Immature natural killer cell (primary cell): ENCODE measurements around the gene THRB. TPM values are rescaled to one million over a fixed set of nuclear protein-coding genes. Genes with fewer than 3 reads are reported as not detected.

Experiments
- DNase-seq, 3 donors: peaks; one replicate each; pipeline ENCODE4 v3.0.0; 2022; ENCODE audit warnings: mixed read lengths in 1 of 3
- H3K27ac Mint-ChIP-seq, 6 donors: one replicate each; pipeline ENCODE4 v1.8.0; 2020; ENCODE audit warnings: mixed read lengths in 6 of 6, mild to moderate bottlenecking in 5 of 6, inconsistent platforms in 4 of 6, moderate library complexity in 3 of 6
- H3K27me3 Mint-ChIP-seq, 3 donors: one replicate each; pipeline ENCODE4 v1.8.0; 2020 to 2021; ENCODE audit warnings: low read depth in 3 of 3, mild to moderate bottlenecking in 3 of 3, mixed read lengths in 3 of 3, moderate library complexity in 3 of 3, inconsistent platforms in 1 of 3
- H3K36me3 Mint-ChIP-seq, 3 donors: one replicate each; pipeline ENCODE4 v1.8.0; 2020; ENCODE audit warnings: mixed read lengths in 3 of 3, inconsistent platforms in 2 of 3, mild to moderate bottlenecking in 2 of 3
- H3K4me1 Mint-ChIP-seq, 2 donors: one replicate each; pipeline ENCODE4 v1.8.0; 2020; ENCODE audit warnings: inconsistent platforms in 2 of 2, mild to moderate bottlenecking in 2 of 2, mixed read lengths in 2 of 2, moderate library complexity in 1 of 2
- H3K4me3 Mint-ChIP-seq, 5 donors: one replicate each; pipeline ENCODE4 v1.8.0; 2020; ENCODE audit warnings: mild to moderate bottlenecking in 5 of 5, mixed read lengths in 5 of 5, inconsistent platforms in 3 of 5, moderate library complexity in 3 of 5
- H3K9me3 Mint-ChIP-seq, 6 donors: one replicate each; pipeline ENCODE4 v1.8.0; 2020; ENCODE audit warnings: mild to moderate bottlenecking in 6 of 6, mixed read lengths in 6 of 6, inconsistent platforms in 4 of 6, moderate library complexity in 3 of 6
- polyA plus RNA-seq, 3 donors: library from polyadenylated mRNA; unstranded; fragments of 300-500 nt; fragmentation: Illumina TruSeq; gene quantifications; one replicate each; pipeline ENCODE4 v1.2.3, GENCODE V29; 2021

Gene THRB
- polyA plus RNA-seq, 3 donors from 2014 or later, result not detected

DNA sequence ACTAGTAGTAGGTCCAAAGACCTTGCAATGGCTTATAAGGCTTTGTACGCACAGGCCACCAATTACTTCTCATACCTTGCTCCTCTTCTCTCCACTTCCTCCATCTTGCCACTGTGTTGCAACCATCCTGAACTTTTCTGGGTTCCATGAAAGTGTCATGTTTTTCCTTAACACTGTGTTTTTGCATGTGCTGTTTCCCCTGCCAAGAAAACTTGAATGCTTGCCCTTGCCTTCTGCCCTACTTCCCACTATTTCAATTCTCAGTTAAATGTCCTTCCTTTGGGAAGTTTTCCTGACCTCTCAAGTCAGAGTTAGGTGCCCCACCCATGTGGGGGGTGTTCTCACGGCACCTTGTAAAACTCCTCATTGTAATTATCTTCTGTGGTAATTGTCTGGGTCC is 182.8 kb downstream of the THRB start:
- H3K27me3 Mint-ChIP-seq, result peaks cover 1 to 5% (median 2%) of the 10 kb centered on the region in 3 donors
- no peak overlapping the region for H3K4me3 Mint-ChIP-seq

DNA sequence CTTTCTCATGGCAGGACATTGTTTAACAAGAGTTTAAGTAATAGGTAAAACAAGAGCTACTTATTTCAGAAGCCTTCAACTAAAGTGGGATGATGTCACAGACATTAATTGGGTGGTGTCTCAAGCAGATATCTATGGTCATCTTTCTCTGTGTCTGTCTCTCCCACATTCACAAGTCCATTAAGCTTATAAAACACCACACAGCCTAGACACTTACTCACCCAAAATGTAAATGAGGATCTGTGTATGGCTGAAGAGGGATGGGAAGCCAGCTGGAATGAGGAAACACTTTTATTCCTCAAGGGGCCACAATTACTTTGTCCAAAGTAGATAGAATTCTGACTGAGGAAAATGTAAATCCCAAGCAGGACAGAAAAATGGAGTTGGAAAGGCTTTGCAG is 183.8 kb downstream of the THRB start:
- H3K4me1 Mint-ChIP-seq, result no peaks in the 10 kb centered on the region
- H3K27ac Mint-ChIP-seq, result no peak overlapping the region
- H3K36me3 Mint-ChIP-seq, result no peaks in the 10 kb centered on the region
- H3K27me3 Mint-ChIP-seq, result peaks cover 1 to 5% (median 2%) of the 10 kb centered on the region in 3 donors
- no peaks in the 10 kb centered on the region for H3K9me3 Mint-ChIP-seq
- DNase-seq, result no peak
- no peak overlapping the region for H3K4me3 Mint-ChIP-seq

More for the DNA sequence above, 182.8 kb downstream of the THRB start:
- H3K4me1 Mint-ChIP-seq, result no peaks in the 10 kb centered on the region
- DNase-seq, result no peak
- peaks cover 0 to 2% (median 0%) of the 10 kb centered on the region in 6 donors for H3K9me3 Mint-ChIP-seq
- no peaks in the 10 kb centered on the region for H3K36me3 Mint-ChIP-seq
- H3K27ac Mint-ChIP-seq, result no peak overlapping the region

DNA sequence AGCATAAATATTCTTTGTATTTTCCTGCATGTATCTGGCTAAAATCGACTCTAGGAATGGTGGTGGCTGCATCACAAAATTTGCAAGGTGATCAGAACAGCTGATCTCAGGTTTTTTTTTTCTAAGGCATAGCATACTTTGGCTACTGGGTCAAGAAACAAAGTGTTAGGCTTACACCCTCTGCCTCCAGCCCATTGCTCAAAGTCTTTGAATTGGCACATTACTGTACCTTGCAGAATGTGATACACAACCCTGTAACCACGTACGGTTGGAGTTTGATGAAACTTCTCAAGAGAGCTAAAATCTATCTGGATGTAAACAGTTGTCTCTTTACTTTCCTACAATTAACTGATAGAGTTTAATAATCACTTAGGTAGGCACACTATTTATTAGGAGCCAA is 188.1 kb downstream of the THRB start:
- H3K9me3 Mint-ChIP-seq, result peaks cover 0 to 7% (median 0%) of the 10 kb centered on the region in 6 donors
- H3K36me3 Mint-ChIP-seq, result no peaks in the 10 kb centered on the region

DNA sequence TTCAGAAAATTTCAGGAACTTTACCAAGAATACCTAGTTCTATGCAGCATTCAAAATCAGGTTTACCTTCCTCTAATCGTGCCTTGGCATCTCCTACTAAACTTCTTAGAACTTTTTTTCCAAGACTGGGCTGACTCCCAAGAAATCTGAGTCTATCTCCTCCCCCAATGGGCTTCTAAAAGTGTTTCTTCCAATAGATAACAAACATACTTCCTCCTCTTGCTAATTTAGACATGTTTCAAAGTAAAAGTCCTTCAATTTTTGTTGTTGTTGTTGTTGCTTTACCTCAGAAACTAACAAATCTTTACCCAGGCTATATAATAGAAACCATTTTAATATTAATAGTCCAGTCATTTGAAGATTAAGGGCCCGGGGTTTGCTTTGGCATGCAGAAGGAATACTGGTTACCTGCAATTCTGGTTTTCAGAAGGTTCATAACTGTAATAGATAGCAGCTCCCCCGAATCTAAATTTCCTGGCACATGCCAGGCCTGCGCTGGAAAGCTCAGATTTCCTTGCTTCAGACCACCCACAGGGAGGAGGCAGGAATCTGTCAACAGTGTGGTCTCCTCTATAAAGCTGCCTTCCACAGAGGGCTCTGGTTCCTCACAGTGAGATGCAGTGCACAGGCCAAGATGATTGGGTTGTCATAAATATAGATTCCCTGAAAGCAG is 188.7 kb downstream of the THRB start:
- Mint-ChIP-seq H3K9me3 (peaks cover 0 to 7% (median 0%) of the 10 kb centered on the region in 6 donors), H3K4me1 (no peaks in the 10 kb centered on the region), H3K36me3 (no peaks in the 10 kb centered on the region), H3K27me3 (no peaks in the 10 kb centered on the region), H3K4me3 (no peak overlapping the region), H3K27ac (no peak overlapping the region)
- no peak for DNase-seq

More for the DNA sequence above, 188.1 kb downstream of the THRB start:
- no peaks in the 10 kb centered on the region for H3K4me1 Mint-ChIP-seq
- no peaks in the 10 kb centered on the region for H3K27me3 Mint-ChIP-seq
- no peak for DNase-seq
- H3K4me3 Mint-ChIP-seq, result no peak overlapping the region
- no peak overlapping the region for H3K27ac Mint-ChIP-seq

DNA sequence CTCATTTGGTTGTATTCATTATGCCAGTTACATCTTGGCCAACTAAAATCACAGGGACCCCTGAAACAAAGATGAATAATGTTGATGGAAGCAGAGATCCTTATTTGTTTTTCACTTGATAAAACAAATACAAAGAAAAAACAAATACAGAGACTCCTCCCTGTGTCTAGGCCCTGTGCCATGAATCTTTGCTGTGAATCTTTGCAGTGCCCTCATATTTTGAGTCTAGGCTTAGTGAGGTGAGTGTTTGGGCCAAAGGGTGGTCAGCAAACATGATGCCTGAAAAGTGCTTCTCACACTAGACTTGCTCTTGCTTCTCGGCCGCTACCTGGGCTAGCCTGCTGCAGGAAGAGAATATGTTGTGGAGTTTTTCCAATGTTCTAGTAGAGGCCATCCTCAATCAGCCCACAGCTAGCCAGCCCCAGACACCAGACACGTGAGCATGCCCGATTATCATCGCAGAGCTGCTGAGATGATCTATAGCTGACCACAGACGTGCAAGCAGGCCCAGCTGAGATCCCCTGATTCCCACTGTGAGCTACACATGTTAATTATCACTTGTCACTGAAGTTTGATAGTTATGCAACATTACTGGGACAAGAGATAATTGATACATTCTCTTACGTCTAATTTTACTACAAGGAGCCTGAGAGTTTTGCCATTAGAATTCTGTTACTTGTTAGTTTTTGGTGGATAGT is 191.4 kb downstream of the THRB start:
- no peak for DNase-seq
- H3K36me3 Mint-ChIP-seq, result no peaks in the 10 kb centered on the region
- peaks cover 0 to 7% (median 0%) of the 10 kb centered on the region in 6 donors for H3K9me3 Mint-ChIP-seq
- H3K4me1 Mint-ChIP-seq, result no peaks in the 10 kb centered on the region
- no peaks in the 10 kb centered on the region for H3K27me3 Mint-ChIP-seq
- no peak overlapping the region for H3K27ac Mint-ChIP-seq
- H3K4me3 Mint-ChIP-seq, result no peak overlapping the region

DNA sequence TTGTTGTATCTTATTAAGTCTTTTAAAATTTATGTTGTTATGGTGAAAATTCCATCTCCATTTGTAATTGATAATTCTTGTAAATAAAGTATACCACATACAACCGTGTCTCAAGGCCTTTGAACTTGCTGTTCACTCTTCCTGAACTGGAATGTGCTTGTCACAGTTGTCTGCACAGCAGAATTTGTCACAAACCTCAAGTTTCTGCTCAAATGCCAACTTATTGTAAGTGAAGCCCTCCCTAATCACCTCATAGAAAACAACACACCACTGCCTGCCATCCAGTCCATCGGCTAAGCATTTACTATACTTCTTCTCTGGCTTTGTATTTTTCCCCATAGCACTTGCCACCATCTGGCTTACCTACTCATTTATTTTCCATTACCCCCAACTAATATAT is 192.3 kb downstream of the THRB start:
- Mint-ChIP-seq H3K36me3 (no peaks in the 10 kb centered on the region), H3K4me1 (no peaks in the 10 kb centered on the region), H3K4me3 (no peak overlapping the region), H3K9me3 (peaks cover 0 to 7% (median 0%) of the 10 kb centered on the region in 6 donors), H3K27me3 (no peaks in the 10 kb centered on the region), H3K27ac (no peak overlapping the region)
- DNase-seq, result no peak

DNA sequence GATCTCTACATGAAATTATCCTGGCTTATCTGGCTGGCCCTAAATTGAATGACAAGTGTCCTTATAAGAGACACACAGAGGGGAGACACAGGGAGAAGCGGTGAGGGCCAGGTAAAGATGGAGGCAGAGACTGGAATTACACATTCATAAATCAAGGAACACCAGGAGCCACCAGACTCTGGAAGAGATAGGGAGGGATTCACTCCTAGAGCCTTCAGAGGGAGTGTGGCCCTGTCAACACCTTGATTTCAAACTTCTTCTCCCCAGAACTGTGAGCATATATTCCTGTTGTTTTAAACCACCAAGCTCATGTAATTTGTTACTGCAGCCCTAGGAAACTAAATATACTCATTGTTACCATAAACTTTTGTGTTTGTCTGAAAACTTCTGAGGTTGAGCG is 193.7 kb downstream of the THRB start:
- Mint-ChIP-seq H3K9me3 (peaks cover 0 to 7% (median 0%) of the 10 kb centered on the region in 6 donors), H3K27me3 (peaks cover 0 to 1% (median 0%) of the 10 kb centered on the region in 3 donors), H3K4me3 (no peak overlapping the region), H3K27ac (no peak overlapping the region), H3K36me3 (no peaks in the 10 kb centered on the region), H3K4me1 (no peaks in the 10 kb centered on the region)
- DNase-seq, result no peak

DNA sequence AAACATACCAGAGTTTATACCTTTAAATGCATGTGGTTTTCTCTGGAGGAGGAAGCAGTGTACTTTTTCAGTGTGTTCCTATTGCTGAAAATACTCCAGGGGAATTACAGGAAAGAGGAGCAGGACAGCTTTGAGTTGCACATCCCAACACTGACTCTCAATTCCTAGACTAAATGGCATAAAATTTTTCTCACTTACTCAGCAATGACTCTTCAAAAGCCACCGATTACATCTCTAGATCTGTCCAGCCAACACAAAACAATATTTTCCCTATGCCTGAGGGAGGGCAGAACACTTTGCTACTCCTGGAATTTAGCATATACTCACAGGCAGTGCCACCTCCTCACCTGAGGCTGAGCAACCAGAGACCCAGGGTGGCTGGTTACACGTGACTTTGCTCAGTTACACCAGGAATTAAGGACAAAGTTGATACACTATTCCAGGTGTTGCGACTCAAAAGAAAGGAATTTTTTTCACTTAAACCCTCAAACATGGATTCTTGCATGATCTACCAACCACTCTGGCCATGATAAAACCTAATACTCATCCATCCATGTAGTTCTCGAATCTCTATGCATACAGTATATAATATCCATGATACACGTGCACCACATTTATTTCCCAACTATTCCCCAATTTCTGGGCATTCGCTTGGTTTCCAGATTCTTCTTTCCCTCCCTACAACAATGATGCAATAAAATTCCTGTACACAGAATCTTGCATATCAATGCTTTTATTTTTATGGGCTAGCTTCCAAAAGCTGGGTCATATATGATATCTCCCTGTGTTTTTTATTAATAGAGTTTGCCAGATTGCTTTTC is 194.6 kb downstream of the THRB start:
- H3K4me1 Mint-ChIP-seq, result no peaks in the 10 kb centered on the region
- H3K36me3 Mint-ChIP-seq, result no peaks in the 10 kb centered on the region
- H3K27ac Mint-ChIP-seq, result no peak overlapping the region
- no peak overlapping the region for H3K4me3 Mint-ChIP-seq
- H3K27me3 Mint-ChIP-seq, result peaks cover 0 to 1% (median 0%) of the 10 kb centered on the region in 3 donors
- no peak for DNase-seq
- peaks cover 0 to 7% (median under 1%) of the 10 kb centered on the region in 6 donors for H3K9me3 Mint-ChIP-seq

DNA sequence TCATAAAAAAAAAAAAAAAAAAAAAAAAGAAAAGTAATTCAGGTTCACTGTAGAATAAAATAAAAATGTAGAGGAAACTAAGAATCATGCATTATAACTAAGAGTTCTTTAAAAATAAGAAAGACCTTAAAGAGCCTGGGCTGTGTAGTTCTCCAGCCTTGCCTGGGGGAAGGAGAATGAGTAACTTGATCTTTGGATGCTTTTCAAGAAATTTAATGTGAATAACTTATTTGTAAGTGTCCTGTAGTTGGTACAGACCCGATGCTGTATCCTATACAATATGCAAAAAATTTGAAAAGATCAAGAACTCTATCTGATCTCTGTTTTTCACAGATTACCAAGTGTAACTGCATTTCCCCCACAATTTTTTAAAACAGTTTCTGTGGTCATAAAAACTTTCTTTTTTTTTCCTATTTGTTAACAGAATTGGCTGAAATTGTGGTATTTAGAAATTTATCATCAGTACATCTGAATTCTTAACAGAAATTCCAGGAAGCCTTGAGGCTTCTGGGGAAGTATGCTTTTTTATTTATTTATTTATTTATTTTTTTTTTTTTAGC is 195.3 kb downstream of the THRB start:
- H3K4me3 Mint-ChIP-seq, result no peak overlapping the region
- H3K9me3 Mint-ChIP-seq, result peaks cover 0 to 5% (median 0%) of the 10 kb centered on the region in 6 donors

DNA sequence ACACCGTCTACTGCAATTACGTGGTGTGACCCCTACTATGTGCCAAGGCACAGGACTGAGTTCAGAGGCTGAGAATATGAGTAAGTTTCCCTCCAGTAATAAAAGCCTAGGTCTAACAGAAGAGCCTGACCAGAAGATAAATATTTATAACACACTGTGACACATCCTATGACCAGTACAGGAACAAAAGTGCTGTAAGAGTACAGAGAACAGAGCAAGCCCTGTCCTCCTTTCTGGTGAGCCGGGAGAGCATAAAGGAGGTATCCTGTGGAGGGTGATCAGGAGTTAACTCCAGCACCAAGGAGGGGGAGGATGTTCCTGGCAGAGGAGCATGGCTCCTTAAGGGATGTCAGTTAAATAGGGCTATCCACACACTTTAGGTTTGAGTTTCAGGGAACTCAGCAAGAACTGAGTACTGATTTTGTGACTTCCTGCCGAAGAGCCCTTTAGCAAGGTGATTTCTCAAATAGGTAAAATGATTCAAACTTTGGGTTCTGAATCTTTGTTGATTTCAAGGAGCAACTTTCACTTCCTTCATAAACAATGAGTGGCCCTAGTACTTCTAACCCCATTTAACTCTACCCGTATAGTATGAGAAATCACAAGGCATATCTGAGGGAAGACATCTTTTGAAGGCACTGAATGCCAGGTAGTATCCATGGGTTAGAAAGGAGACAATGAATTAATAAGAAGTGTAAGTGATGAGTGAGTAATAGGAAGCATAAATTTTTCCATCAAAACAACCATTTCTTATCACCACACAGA is 198.0 kb downstream of the THRB start:
- no peaks in the 10 kb centered on the region for H3K36me3 Mint-ChIP-seq
- peaks cover 0 to 1% (median 0%) of the 10 kb centered on the region in 3 donors for H3K27me3 Mint-ChIP-seq
- peaks cover 0 to 5% (median 0%) of the 10 kb centered on the region in 6 donors for H3K9me3 Mint-ChIP-seq
- no peak for DNase-seq
- H3K27ac Mint-ChIP-seq, result no peak overlapping the region
- no peaks in the 10 kb centered on the region for H3K4me1 Mint-ChIP-seq
- H3K4me3 Mint-ChIP-seq, result no peak overlapping the region

More for the DNA sequence above, 195.3 kb downstream of the THRB start:
- Mint-ChIP-seq H3K27ac (no peak overlapping the region), H3K27me3 (peaks cover 0 to 1% (median 0%) of the 10 kb centered on the region in 3 donors), H3K4me1 (no peaks in the 10 kb centered on the region), H3K36me3 (no peaks in the 10 kb centered on the region)
- no peak for DNase-seq

DNA sequence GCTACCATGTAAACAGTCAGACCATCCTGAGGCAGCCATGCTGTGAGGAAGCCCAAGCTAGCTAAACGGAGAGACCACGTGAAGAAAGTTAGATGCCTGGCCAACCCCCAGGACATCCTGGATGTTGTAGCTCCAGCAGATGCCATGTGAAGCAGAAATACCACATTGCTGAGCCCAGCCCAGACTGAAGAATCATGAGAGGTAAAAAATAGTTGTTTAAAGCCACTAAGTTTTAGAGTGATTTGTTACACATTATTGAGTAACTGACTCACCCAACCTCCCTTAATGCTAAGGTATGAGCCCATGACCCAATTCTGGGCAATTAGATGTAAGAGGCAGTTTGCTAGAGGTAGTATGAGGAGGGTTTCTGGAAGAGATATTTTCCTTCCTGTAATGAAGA is 200.5 kb downstream of the THRB start:
- no peak overlapping the region for H3K4me3 Mint-ChIP-seq
- H3K4me1 Mint-ChIP-seq, result no peaks in the 10 kb centered on the region
- H3K9me3 Mint-ChIP-seq, result peaks cover 0 to 5% (median 0%) of the 10 kb centered on the region in 6 donors
- H3K27ac Mint-ChIP-seq, result no peak overlapping the region
- DNase-seq, result no peak
- no peaks in the 10 kb centered on the region for H3K36me3 Mint-ChIP-seq
- peaks cover 0 to 1% (median 0%) of the 10 kb centered on the region in 3 donors for H3K27me3 Mint-ChIP-seq

DNA sequence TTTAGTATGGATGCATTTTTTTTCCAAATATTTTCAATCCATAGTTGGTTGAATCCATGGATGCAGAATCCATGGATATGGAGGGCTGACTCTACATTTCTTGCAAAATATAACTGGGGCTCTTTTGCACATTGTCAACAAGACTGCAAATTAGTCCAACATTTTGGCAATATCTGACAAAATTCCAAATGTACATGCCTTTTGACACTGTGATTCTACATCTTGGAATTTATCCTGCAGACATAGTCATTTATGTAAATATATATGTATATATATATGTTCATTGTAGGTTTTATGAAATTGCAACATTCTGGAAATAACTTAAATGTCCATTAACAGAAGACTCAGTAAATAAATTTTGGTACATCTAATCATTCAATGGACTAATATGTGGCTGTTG is 203.0 kb downstream of the THRB start:
- Mint-ChIP-seq H3K36me3 (no peaks in the 10 kb centered on the region), H3K4me3 (no peak overlapping the region), H3K27me3 (no peaks in the 10 kb centered on the region), H3K4me1 (no peaks in the 10 kb centered on the region), H3K9me3 (peaks cover 0 to 5% (median 0%) of the 10 kb centered on the region in 6 donors), H3K27ac (no peak overlapping the region)
- no peak for DNase-seq

DNA sequence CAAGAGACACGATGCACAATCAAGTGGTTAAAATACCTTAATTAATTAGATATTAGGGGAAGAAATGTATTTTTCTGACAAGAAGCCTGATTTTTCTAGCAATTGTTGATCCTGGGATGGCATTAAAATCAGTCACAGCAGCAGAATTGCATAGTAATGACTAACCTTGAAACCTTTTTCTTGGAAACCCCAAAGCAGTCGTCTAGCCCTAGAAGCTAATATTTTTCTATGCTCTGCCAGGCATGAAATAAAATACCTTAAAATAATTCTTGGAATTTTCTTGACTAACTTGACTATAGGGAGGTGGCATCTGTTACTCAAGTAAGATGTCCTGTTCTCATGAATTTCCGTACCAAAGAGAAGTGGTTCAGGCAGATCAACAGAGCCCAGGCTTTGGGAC is 204.1 kb downstream of the THRB start:
- H3K4me1 Mint-ChIP-seq, result no peaks in the 10 kb centered on the region
- no peak overlapping the region for H3K27ac Mint-ChIP-seq
- DNase-seq, result no peak
- no peak overlapping the region for H3K4me3 Mint-ChIP-seq
- H3K27me3 Mint-ChIP-seq, result no peaks in the 10 kb centered on the region
- H3K36me3 Mint-ChIP-seq, result no peaks in the 10 kb centered on the region
- peaks cover 0 to 5% (median 0%) of the 10 kb centered on the region in 6 donors for H3K9me3 Mint-ChIP-seq
